ENCODE results near the gene CHD2. TPM values are rescaled to one million over a fixed set of nuclear protein-coding genes. Genes with fewer than 3 reads are reported as not detected.
A peak's percentile ranks its signal among the peaks of the same experiment; 100 is the strongest.

The CHD2 gene
- total RNA-seq, 2 donors from 2014 or later = 63.9 to 70.0 TPM

- Histone ChIP-seq H3K9me3 (peaks cover 0 to 14% (median 0%) of the 10 kb centered on the region in 3 donors), H3K27me3 (no peaks in the 10 kb centered on the region), H3K4me3 (no peak overlapping the region), H3K4me1 (peaks cover 19% of the 10 kb centered on the region), H3K36me3 (replicated peaks in 1 of 2; ENCODE audit: insufficient read depth in 1 of 2, low read depth in 2 of 2) (peaks cover 36 to 60% of the 10 kb centered on the region in 2 donors), H3K27ac (peak overlapping the region in 3 of 4 donors; percentile 20 to 39 (median 24))
- ATAC-seq (peak; percentile 78), DNase-seq (no peak)
- TF ChIP-seq, protein P1, sequence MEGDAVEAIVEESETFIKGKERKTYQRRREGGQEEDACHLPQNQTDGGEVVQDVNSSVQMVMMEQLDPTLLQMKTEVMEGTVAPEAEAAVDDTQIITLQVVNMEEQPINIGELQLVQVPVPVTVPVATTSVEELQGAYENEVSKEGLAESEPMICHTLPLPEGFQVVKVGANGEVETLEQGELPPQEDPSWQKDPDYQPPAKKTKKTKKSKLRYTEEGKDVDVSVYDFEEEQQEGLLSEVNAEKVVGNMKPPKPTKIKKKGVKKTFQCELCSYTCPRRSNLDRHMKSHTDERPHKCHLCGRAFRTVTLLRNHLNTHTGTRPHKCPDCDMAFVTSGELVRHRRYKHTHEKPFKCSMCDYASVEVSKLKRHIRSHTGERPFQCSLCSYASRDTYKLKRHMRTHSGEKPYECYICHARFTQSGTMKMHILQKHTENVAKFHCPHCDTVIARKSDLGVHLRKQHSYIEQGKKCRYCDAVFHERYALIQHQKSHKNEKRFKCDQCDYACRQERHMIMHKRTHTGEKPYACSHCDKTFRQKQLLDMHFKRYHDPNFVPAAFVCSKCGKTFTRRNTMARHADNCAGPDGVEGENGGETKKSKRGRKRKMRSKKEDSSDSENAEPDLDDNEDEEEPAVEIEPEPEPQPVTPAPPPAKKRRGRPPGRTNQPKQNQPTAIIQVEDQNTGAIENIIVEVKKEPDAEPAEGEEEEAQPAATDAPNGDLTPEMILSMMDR (IDR thresholded peaks at IDR 0.05) = no peak
- no peak for TF ChIP-seq POLR2A (IDR thresholded peaks at IDR 0.05)
- WGBS, 2 donors = 49 to 54% methylated on average over 5 of the region's 5 CpGs
- intact Hi-C loops (cut with DNase I) = loop anchor here (10.0 kb wide), 1 partner anchor 48 kb away; no protein-coding TSS in a partner anchor
Observed at GRCh38 chr15:92947071-92947730, 47.1 kb downstream of the CHD2 start.

GRCh38 chr15:92949604-92950249 is 49.6 kb downstream of the CHD2 start:
- H3K9me3 ChIP-seq = peaks cover 0 to 14% (median 0%) of the 10 kb centered on the region in 3 donors
- ATAC-seq = no peak
- DNase-seq = no peak
- 89% methylated on average over 10 of the region's 10 CpGs for WGBS, 2 donors
- no peak overlapping the region for H3K4me3 ChIP-seq
- peaks cover 36 to 58% of the 10 kb centered on the region in 2 donors for H3K36me3 ChIP-seq (replicated peaks in 1 of 2; ENCODE audit: insufficient read depth in 1 of 2, low read depth in 2 of 2)
- no peaks in the 10 kb centered on the region for H3K27me3 ChIP-seq
- intact Hi-C loops (cut with DNase I) = loop anchor here (10.0 kb wide), 1 partner anchor 45 kb away; no protein-coding TSS in a partner anchor
- H3K27ac ChIP-seq = no peak overlapping the region
- TF ChIP-seq, protein P1 (IDR thresholded peaks at IDR 0.05) = no peak
- TF ChIP-seq POLR2A (IDR thresholded peaks at IDR 0.05) = no peak
- peaks cover 19% of the 10 kb centered on the region for H3K4me1 ChIP-seq

- WGBS, 2 donors = 74 to 75% methylated on average over 2 of the region's 2 CpGs
- no peak overlapping the region for H3K4me3 ChIP-seq
- intact Hi-C loops (cut with DNase I) = no loop called here
- H3K27me3 ChIP-seq = no peaks in the 10 kb centered on the region
- peaks cover 0 to 14% (median 0%) of the 10 kb centered on the region in 3 donors for H3K9me3 ChIP-seq
- no peak for DNase-seq
- TF ChIP-seq, protein P1 (IDR thresholded peaks at IDR 0.05) = no peak
- TF ChIP-seq POLR2A (IDR thresholded peaks at IDR 0.05) = no peak
- H3K27ac ChIP-seq = no peak overlapping the region
- ATAC-seq = no peak
- peaks cover 16% of the 10 kb centered on the region for H3K4me1 ChIP-seq
- H3K36me3 ChIP-seq (replicated peaks in 1 of 2; ENCODE audit: insufficient read depth in 1 of 2, low read depth in 2 of 2) = peaks cover 22 to 60% of the 10 kb centered on the region in 2 donors
Observed at GRCh38 chr15:92951800-92952457, 51.8 kb downstream of the CHD2 start.

- no peak overlapping the region for H3K4me3 ChIP-seq
- H3K36me3 ChIP-seq (replicated peaks in 1 of 2; ENCODE audit: insufficient read depth in 1 of 2, low read depth in 2 of 2) = peaks cover 17 to 58% of the 10 kb centered on the region in 2 donors
- no peak for TF ChIP-seq POLR2A (IDR thresholded peaks at IDR 0.05)
- TF ChIP-seq, protein P1 (IDR thresholded peaks at IDR 0.05) = no peak
- peaks cover 0 to 14% (median 0%) of the 10 kb centered on the region in 3 donors for H3K9me3 ChIP-seq
- ATAC-seq (no peak), DNase-seq (no peak)
- no peak overlapping the region for H3K27ac ChIP-seq
- intact Hi-C loops (cut with DNase I) = no loop called here
- no peaks in the 10 kb centered on the region for H3K27me3 ChIP-seq
- WGBS, 2 donors = 93 to 98% methylated on average over 6 to 7 of the region's 7 CpGs
- H3K4me1 ChIP-seq = peaks cover 11% of the 10 kb centered on the region
Observed at GRCh38 chr15:92952458-92952850, 52.3 kb downstream of the CHD2 start.
